HT1080 (cell line): Measurements from ENCODE around the gene DPYD. TPM values are rescaled to one million over a fixed set of nuclear protein-coding genes. Genes with fewer than 3 reads are reported as not detected.
A peak's percentile ranks its signal among the peaks of the same experiment; 100 is the strongest.

Source experiments
- DNase-seq: peaks from one replicate; pipeline ENCODE4 v3.0.0-alpha.2; 2015; ENCODE audit warnings: low read depth
- total RNA-seq: library from RNA; depleted of rRNA; stranded (reverse); fragments of >200 nt; shearing (Covaris generic); gene quantifications from 2 replicates; pipeline ENCODE4 v1.2.3, GENCODE V29; 2014

The DPYD gene
- total RNA-seq, 1 experiment from 2014 or later = 24.1 TPM

GRCh38 chr1:97907886-97908285 is 12.9 kb downstream of the DPYD start:
- no peak for DNase-seq

GRCh38 chr1:97906567-97907241 is 14.1 kb downstream of the DPYD start:
- peak; percentile 87 for DNase-seq

GRCh38 chr1:97905141-97905940 is 15.5 kb downstream of the DPYD start:
- no peak for DNase-seq

- DNase-seq = no peak
These were observed 16.3 kb downstream of the DPYD start for GRCh38 chr1:97904534-97904933.

DNA sequence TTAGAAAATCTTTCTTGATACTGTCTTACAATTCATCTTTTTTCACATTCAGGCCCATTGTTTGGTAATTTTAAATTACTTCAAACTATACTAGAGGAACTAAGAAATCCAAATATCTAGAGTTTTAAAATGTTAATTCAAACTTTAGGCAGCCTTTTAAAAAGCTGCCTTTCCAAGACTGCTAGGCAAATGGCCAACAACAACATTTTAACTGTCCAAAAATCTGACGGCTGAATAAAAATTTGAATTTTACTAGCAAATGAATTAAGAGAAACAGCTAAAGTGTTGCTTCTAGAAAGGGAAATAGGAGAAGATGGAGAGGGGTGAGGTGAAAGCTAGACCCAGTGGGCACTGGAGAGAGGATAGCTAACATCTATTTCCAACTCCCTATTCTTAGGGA is 17.2 kb downstream of the DPYD start:
- no peak for DNase-seq

- DNase-seq = no peak
These were observed 18.8 kb downstream of the DPYD start for GRCh38 chr1:97902067-97902466.

DNA sequence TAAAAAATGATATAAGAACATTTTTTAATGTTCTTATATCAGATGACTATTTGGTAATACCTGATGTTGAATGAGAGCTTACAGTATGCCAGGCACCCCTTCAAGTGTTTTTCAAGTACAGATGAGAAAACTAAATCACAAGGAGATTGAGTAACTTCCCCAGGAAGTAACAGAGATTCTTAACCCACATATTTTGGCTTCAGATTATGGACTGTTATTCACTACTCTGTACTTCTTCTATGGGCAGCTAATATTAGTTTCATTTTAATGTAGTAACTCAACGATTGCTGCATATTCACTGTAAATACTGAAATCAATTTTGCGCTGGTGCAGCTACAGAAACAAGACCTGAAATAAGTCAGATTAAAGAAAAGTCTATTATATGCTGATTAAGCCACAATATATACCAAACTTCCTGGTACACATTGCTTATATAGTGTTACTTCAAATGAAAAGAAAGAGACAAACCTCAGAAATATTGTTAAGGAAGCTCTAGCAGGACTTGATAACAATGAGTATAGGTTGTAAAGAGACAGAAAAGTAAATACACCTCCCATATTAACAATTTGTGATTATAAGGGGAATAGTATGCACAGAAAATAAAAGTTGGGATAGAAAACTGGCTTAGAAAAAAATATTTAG is 19.7 kb downstream of the DPYD start:
- no peak for DNase-seq

GRCh38 chr1:97898948-97899347 is 21.9 kb downstream of the DPYD start:
- DNase-seq = peak; percentile 61

GRCh38 chr1:97895278-97895677 is 25.6 kb downstream of the DPYD start:
- DNase-seq = no peak

GRCh38 chr1:97893844-97894243 is 27.0 kb downstream of the DPYD start:
- DNase-seq = peak; percentile 35

- DNase-seq = no peak
These were observed 34.6 kb downstream of the DPYD start for GRCh38 chr1:97886199-97886598.

DNA sequence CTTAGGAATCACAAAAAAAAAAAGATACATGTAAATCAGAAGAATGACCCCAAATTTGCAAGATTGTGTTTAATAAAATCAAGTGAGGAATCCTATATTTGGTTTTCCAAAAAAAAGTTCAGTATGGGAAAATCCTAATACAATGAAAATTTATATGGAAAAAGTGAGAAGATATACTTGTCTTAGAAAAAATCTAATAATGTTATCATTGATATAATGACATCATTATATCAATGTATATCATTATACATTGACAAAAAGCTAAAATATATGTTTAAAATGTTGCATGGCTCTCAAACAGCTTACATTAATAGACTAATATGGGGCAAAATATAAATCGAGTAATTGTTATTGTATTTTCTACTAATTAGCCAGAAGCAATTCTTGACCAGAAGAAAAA is 37.0 kb downstream of the DPYD start:
- DNase-seq = no peak

GRCh38 chr1:97877307-97877706 is 43.5 kb downstream of the DPYD start:
- DNase-seq = no peak

DNA sequence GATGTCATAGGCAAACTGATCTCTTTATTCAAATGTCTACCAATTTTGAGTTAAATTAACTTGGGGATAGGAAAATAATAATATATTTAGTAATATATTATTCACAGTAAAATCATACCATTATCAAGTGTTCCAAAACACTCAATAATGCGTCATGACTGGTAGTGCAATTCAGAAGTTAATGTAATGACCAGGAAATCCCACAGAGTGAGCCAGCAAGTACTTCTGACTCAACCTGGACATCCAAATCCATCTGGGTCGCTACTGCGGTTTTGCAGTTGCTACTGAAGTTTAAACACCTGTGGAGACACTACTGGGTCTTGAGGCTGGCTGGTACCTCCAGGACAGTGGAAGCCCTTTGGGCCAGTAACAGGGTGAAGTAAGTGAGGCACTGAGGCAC is 44.8 kb downstream of the DPYD start:
- DNase-seq = no peak

GRCh38 chr1:97870589-97870988 is 50.2 kb downstream of the DPYD start:
- no peak for DNase-seq

DNA sequence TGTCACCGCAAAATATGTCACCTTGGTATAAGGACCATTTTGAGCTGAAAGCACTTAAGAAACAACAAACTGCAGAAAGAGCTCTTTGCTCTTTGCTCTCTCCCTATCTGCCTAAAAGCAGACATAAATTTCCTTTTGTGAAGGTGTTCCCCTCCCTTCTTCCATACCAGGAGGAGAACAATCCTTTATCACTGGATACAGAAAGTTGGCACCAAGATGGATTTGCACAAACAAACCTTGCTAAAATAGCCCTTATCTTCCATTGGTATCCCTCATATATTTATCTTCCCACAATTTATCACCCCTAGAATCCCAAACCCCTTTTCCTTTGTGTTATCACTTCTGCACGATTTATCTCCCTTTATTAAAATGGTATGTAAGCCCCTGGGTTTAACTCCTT is 51.4 kb downstream of the DPYD start:
- no peak for DNase-seq

- DNase-seq = no peak
These were observed 53.7 kb downstream of the DPYD start for GRCh38 chr1:97867127-97867526.

GRCh38 chr1:97864615-97865014 is 56.2 kb downstream of the DPYD start:
- no peak for DNase-seq

DNA sequence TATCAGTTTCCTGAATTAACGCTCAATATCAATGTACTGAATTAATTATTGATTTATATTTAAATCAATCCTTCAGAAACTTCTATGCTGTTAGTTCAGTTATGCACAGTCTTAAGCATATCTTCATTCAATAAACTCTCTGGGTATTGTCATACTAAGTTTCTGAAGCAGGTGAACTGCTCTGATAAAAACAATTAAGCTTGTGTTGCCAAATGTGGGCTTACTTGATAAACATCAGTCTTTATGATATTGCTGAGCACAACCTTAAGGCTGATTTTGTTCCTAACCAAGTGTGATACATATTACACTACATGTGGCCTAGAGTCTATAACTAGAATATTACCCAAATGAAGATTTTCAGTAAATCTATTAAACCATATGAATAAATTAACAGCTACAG is 67.6 kb downstream of the DPYD start:
- DNase-seq = no peak

DNA sequence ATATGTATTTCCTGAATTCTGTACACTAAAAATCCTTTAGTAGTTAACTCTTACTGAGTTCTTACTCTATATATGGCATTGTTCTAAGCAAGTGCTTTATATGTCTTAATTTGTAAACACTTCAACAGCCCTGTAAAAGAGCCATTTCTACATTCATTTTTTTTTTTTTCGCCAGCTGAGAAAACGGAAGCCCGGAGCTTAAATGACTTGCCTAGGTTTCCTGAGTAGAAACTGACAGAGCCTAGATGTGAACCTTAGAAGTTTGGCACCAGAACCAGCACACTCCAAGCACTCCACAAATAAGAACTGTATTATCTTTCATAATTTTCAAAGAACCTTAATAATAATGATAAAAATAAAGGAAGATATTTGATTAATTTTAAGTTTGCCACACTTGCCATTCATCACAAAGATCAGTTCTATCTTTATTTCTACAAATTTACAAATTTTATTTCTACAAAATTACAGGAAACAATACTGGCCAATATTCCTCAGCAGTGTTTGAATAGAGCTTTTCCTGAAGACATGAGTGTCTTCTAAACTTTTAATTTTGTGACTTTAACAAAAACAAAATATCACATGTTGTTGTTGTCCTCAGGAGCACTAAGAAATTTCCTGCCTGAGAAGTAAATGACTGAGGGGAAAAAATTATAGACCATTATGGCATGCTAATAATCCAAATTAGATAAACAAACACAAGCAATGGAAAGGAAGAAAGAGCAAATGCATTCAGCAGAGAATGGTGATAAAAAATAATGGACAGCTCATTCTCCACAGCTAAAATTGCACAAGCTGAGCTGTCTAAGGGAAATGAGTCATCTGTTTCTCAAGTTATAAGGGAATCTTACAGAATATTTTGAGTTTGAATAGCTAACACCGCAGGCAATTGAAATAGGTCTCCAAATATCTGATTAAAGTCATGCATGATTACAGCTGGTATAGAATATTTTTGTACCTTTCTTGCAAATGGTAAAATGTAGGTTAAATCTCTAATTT is 71.2 kb downstream of the DPYD start:
- peak; percentile 86 for DNase-seq

GRCh38 chr1:97845805-97846204 is 75.0 kb downstream of the DPYD start:
- DNase-seq = no peak
